HK-2 (cell line): Measurements from ENCODE around the gene CASP7.

Experiments
- DNase-seq: peaks from one replicate; pipeline ENCODE4 v3.0.0-alpha.2; 2018; ENCODE audit not compliant: unreplicated experiment

CASP7 gene

GRCh38 chr10:113665806-113666354, 13.8 kb upstream of the CASP7 start:
- no peak for DNase-seq

- no peak for DNase-seq
These were observed 12.9 kb upstream of the CASP7 start for GRCh38 chr10:113666682-113667252.

DNA sequence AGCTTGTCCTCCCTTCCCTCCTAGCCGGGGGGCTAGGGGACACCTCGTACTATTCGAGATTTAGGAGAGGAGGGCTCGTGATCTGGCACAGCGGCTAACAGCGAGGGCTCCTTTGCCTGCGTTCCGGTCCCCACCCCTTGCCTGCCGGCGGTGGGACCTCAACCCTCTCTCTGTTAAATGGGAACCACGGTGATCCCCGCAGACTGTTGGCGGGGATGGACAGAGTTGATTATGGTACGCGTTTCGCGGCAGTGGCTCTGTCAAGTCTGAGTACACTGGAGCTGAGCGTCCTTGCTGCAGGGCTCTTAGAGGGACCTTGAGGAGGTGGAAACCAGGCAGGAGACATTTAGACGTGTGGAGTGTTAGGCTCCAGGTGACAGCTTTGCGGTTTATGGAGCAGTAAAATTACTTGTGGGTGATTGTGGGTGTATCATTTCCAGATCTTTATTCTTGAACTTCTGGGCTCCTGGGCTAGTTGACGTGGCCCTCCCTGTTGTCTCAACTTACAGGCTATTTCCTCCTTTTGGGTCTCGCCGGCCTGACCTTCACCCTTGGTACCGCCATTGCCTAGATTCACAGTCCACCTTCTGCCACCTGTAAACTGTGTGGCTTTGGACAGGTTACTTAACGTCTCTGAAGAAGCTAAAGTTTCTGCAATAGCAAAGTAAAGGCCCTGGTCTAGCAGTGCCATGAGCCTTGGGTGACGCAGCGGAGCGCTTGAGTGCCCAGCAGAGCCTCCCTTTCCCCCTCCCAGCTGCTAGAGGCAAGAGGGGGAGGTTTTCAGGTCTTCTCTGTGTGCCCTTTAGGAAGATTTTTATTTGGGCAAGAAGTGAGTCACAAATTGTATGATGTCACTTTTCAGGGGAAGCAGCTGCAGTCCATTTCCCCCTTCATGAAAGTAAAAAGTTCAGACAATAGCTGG, 739 bp downstream of the CASP7 start:
- DNase-seq, result peak; percentile 65

GRCh38 chr10:113681533-113682470, 2.1 kb downstream of the CASP7 start:
- no peak for DNase-seq

DNA sequence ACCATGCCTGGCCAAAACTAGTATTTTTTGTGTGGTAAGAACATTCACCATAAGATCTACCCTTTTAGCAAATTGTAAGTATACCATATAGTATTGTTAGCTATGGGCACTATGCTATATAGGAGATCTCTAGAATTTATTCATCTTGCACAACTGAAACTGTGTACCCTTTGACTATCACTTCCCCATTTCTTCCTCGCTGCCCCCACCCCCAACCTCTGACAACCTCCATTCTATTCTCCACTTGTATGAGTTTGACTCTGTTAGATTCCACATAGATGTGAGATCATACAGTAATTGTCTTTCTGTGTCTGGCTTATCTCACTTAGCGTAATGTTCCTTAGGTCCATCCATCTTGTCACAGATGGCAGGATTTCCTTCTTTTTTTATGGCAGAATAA, 3.6 kb downstream of the CASP7 start:
- no peak for DNase-seq

GRCh38 chr10:113686028-113686427, 6.3 kb downstream of the CASP7 start:
- DNase-seq, result no peak

GRCh38 chr10:113687037-113687436, 7.3 kb downstream of the CASP7 start:
- no peak for DNase-seq

- no peak for DNase-seq
These were observed 9.3 kb downstream of the CASP7 start for GRCh38 chr10:113689057-113689456.

GRCh38 chr10:113689574-113689973, 9.9 kb downstream of the CASP7 start:
- DNase-seq, result no peak

DNA sequence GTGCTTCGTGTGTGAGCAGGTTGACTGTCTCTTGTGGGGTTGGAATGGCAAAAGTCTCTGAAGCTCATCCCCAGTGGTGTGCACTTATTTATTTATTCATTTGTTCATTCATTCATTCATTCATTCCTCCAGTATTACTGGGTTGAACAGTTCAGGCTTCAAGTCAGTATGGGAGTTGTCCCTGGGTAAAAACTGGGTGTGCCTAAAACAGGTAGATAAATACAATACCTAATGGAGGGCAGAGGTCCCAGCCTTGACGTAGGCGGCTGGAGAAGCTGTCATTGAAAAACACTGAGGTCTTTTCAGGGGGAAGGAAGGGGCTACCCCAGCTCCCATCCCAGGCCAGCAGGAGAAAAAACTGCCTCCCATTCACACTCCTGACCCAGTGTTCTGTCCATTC, 11.0 kb downstream of the CASP7 start:
- no peak for DNase-seq

GRCh38 chr10:113691381-113691780, 11.7 kb downstream of the CASP7 start:
- no peak for DNase-seq

DNA sequence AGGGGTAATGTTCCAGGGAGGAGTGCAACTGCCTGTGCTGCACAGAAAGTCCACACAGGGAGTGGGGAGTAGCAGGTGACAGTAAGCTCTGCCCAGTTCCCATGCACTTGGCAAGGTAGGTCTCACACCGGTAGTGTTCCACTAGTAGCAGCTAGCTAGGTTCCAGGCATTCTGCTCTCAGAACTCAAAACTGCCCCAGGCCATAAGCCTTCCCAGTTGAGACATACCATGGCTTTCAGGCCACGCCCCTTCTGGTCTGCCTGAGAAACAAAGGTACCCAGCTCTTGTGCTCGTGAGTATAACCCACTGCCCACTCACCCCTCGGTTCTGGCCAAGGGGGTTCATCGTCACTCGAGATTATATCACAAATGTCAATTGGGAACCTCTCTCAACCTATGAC, 12.6 kb downstream of the CASP7 start:
- no peak for DNase-seq

DNA sequence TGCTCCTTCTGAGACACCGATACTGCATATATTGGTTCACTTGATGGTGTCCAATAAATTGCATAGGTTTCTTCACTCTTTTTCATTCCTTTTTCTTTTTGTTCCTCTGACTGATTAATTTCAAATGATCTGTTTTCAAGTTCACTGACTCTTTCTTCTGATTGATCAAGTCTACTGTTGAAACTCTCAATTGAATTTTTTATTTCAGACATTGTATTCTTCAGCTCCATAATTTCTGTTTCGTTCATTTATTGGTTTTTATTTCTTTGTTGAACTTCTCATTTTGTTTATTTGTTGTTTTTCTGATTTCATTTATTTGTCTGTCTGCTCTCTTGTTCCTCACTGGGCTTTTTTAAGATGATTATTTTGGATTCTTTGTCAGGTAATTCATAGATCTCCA, 13.6 kb downstream of the CASP7 start:
- DNase-seq, result no peak

- DNase-seq, result no peak
These were observed 16.0 kb downstream of the CASP7 start for GRCh38 chr10:113695691-113696090.

DNA sequence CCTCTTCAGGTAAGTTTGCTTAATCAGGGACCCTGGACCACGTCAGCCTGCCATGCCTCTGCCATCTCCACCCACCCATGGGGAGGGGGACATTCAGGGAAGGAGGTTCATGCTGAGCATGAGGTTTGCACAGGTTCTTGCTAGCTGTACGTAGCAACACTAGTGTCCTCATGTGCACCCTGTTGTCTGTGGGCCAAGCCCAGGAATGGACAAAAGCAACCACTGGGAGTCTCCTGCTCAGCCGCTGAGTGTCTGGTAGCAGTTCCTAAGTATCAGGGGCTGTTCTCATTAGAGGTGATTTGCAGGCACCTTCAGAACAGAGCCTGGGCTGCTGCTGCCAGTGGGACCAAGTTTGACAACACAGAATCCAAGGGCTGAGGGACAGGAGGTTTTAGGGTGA, 17.9 kb downstream of the CASP7 start:
- DNase-seq, result no peak

DNA sequence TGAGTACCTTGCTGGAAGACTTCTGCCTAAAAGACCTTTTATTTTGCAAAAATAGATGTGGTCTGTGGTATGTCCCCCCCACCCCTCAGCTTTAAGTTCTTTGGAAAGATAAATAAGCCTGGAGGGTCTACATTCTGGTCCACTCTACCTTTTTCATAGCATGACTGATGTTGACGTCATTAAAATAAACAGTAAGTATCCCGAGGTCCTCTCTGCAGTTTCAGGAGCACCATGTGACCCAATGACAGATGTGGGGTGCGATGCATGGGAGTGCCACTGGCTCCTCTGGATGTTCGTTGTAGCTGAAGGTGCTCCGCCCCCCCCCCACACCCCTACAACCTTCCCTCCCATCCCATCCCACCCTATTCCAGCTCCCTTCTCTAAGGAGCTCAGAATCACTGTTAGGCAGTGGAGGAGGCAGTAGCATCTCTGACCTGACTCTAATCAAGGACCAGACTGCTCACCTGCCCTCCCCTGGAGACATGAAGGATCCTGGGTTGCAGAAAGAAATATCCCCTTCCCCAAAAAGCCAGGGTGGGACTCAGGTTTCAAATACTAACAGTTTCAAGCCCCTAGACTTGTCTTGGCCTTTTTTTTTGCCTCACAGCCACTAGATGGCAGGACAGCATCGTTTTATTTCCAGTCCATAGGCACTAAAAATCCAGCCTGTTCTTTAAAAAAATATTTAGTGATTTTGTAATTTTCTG, 25.1 kb downstream of the CASP7 start:
- peak; percentile 23 for DNase-seq

GRCh38 chr10:113705344-113705652, 25.6 kb downstream of the CASP7 start:
- no peak for DNase-seq

- DNase-seq, result no peak
These were observed 26.9 kb downstream of the CASP7 start for GRCh38 chr10:113706623-113707022.

GRCh38 chr10:113708640-113709039, 28.9 kb downstream of the CASP7 start:
- no peak for DNase-seq

- DNase-seq, result no peak
These were observed 29.6 kb downstream of the CASP7 start for GRCh38 chr10:113709221-113709838.

- DNase-seq, result no peak
These were observed 31.4 kb downstream of the CASP7 start for GRCh38 chr10:113711142-113711541.
